DMS 273 (cell line): Measurements from ENCODE around the gene MOB3A.
A peak's percentile ranks its signal among the peaks of the same experiment; 100 is the strongest.
"Not testable (repeated sequence)": the region's sequence is repeated elsewhere in the genome, so short reads cannot be mapped to it uniquely, and the experiment has no call there.

Experiments
- DNase-seq: peaks from one replicate; lab custom pipeline; 2025; ENCODE audit not compliant: unreplicated experiment; lab: John Stamatoyannopoulos, UW

The MOB3A gene

DNA sequence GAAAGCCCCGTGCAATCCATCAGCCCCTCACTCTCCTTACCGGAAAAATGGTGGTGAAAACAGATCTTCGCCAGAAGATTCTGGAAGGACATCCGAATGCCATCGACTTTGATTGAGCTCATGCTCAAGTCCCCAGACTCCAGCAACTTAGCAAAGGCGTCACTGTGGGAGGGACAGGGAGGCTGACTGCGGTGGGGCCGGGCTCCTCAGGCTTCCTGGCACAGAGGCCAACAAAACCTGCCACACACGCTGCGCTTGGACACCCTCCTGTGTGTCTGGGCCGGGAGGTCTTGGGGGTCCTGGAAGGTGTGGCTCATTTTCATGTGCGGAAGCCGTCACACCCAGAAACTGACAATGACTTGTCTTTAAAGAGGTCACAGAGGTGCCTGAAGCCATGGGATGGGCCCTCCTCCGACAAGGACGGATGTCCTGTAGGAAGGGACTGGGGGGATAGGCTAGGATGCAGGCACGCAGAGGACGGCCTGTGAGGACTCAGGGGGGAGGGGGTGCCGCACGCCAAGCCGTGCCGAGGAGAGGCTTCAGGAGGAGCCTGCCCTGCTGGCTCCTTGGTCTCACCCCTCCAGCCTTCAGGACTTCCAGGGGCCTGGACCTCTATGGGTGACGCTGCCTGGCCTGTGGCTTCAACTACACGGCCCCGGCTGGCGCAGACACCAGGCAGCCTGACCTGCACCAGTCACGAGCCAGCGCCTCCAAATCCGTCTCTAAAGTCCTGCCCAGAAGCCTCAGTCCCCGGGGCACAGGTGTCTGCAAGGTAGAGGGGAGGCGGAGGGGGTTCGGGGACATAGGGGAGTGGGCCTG is 13.1 kb upstream of the MOB3A start:
- DNase-seq: no peak

DNA sequence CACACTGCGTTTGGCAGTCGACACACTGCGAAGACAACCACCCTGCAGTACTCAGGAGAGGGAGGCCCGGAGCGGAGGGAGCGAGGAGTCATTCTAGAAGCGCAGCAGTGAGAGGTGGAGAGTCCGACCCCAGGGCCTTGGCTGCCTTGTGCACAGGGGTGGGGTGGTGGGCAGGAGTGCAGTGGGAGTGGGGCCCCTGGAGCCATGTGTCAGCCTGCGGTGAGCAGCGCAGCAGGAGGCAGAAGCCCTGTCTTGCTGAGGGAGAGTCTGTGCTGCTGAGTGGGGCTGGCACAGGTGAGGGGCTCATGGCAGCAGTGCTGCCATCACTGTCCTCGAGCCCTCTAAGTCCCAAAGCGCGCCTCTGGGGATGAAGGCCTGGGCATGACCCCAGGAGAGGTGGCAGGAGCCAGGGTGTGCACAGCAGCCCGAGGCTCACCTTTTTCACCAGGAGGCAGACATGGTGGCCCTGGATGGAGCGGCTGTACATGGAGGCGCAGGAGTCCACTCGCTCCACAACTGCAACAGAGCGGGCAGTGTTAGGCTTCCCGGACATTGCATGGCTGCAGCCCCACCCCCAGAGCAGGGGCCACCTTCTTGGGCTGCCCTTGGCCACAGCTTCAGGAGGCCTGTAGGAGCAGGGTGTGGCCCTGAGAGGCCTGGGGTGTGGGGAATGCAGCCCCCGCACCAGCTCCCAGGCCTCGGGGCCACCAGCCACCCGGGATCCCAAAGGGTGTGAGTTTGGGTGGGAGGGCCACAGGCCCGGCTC is 12.3 kb upstream of the MOB3A start:
- DNase-seq: no peak

DNA sequence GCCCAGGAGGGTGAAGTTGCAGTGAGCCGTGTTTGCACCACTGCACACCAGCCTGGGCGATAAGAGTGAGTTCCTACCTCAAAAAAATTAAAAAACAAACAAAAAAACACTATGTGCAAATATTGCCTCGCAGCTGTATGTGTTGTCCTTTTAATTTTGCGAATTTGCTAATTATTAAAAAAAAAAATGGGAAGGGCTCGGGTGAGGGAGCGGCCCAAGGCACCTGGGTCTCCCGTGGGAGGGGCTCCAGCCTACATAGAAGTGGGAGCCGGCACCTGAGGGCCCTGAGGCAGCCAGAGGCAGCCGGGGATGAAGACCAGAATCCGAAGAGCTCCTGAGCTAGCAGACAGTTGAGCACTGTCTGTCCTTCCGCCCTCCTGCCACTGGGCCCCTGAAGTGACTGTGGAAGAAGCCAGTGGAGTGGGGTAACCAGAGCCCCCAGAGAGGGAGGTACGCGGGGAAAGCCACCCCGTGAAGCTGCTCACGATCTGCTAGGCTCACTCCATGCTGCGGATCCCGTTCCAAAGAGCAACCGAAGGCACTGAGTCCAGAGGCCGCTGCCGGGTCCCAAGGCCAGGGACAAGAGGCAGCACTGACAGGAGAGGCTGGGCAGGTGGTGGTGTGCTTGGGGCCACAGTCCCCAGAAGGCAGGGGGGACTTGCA is 7.0 kb upstream of the MOB3A start:
- DNase-seq: no peak

DNA sequence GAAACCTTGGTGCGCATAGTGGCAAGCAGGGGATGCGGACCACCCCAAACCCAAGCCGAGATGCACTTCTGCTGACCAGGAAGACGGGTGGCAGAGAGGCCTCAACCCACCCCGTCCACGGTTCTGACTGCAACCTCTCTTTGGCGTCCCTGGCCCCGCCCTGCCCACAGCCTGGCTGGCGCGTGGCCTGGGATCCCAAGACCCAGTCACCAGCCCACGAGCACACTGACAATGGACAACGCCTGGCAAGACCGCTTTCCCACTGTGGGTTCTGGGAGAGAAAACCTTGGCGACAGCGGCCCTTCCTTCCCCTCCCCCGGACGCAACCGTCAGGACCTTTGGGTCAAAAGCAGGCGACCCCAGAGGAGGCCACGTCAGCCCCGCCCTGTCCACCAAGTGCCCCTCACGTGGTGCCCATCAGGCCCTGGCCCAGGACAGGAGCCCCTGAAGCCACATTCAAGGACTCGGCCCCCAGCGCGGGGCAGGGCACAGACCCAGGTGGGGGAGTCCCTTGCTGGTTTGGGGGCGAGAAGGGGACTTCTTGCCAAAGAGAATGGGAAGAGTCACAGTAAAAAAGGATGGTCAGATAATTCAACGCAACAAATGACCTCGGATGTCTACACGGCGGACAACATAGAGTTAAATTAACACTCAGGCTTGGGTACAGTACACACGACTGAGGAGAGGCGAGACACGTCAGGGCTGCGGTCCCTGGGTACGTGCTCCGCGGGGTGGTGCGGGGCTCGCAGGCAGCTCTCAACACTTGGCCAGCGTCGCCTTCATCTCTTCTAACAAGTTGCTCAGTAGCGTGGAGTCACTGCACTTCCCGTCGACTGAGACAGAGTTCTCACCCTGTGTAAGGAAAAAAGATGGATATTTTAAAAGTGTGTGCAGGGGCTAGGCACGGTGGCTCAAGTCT is 5.5 kb upstream of the MOB3A start:
- no peak for DNase-seq

DNA sequence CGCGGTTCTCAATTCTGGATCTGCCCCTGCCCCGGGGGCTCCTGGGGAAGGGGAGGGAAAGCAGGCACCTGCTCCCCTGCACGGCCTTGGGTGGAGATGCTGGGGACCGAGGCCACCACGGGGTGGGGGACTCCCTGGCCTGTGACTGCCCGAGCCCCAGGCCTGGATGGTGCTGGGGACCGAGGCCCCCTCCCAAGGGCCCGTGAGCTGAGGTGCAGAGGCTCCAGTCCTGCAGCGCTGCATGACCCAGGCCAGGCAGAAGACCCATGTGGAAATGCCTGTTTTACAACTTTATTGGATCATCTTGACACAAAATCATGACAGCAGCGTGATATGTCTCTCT is 4.6 kb upstream of the MOB3A start:
- DNase-seq: no peak

DNA sequence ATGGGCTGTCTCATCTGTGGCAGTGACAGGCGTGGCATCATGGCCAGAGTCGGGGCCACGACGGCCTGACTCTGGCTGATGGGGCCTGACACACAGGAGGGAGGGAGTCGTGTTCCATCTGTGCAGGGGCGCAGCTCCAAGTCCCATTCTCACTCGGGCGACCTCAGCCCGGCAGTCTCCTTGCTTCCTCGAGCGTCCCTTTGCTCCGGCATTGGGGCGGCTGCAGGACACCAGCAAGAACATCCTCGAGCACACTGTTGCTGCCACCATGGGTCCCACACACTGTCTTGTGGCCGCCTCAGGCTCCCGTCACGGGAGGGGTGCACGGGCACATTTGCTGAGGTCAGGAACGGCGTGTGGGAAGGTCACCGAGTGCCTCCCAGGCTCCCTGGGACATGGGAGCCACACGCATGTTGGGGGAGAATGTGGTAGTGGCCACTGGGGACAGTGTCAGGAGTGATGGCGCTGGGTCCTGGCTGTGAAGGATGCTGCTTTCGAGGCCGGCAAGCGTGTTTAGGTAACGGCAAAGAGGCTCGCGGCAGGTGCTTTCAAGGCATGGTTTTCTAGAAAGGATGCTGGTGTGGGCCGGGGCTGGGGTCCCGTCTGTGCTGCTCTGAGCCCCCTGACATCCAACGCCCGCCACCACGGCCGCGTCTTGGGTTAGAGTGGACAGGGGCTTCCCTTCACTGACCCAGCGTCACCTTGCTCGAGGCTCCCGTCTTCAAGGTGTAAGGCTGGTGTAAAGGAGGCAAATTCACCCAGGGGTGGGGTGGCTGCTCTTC is 4.0 kb upstream of the MOB3A start:
- no peak for DNase-seq

DNA sequence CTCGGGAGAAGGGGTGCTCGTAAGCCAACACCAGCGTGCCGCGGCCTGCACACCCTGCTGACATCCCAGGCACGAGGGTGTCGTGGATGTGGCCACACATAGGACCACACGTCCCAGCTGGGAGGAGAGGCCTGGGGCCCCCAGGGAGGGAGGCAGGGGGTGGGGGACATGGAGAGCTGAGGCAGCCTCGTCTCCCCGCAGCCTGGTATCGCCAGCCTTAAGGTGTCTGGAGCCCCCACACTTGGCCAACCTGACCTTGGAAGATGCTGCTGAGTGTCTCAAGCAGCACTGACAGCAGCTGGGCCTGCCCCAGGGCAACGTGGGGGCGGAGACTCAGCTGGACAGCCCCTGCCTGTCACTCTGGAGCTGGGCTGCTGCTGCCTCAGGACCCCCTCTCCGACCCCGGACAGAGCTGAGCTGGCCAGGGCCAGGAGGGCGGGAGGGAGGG is 3.0 kb upstream of the MOB3A start:
- no peak for DNase-seq

DNA sequence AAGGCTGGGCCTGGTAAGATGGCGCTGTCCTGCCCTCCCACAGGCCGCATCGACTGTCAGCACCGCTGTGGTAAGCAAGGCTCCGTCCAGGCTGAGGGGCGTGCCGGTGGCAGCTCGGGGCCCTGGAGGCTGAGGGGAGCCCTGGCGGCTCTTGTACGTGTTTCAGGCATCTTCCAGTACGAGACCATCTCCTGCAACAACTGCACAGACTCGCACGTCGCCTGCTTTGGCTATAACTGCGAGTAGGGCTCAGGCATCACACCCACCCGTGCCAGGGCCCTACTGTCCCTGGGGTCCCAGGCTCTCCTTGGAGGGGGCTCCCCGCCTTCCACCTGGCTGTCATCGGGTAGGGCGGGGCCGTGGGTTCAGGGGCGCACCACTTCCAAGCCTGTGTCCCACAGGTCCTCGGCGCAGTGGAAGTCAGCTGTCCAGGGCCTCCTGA is 1.8 kb upstream of the MOB3A start:
- peak; percentile 49 for DNase-seq

DNA sequence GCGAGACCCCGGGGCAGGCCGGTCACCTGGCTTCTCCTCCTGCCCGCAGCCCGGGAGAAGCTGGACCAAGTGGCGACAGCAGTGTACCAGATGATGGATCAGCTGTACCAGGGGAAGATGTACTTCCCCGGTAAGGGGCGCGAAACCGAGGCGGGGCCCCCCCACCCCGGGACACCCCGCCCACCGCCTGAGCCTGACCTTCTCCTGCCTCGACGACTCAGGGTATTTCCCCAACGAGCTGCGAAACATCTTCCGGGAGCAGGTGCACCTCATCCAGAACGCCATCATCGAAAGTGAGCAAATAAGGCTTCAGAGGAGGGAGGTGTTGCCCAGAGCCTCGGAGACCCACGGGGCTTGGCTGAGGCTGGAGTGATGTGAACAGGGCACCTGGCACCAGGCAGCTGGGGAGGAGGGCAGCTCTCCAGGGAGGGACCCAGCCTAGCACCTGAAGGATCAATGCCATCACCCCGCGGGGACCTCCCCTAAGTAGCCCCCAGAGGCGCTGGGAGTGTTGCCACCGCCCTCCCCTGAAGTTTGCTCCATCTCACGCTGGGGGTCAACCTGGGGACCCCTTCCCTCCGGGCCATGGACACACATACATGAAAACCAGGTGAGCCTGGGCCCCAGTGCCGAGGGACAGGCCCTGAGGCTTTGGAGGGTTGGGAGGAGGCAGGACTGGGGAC is 1.2 kb upstream of the MOB3A start:
- peak; percentile 58 for DNase-seq

DNA sequence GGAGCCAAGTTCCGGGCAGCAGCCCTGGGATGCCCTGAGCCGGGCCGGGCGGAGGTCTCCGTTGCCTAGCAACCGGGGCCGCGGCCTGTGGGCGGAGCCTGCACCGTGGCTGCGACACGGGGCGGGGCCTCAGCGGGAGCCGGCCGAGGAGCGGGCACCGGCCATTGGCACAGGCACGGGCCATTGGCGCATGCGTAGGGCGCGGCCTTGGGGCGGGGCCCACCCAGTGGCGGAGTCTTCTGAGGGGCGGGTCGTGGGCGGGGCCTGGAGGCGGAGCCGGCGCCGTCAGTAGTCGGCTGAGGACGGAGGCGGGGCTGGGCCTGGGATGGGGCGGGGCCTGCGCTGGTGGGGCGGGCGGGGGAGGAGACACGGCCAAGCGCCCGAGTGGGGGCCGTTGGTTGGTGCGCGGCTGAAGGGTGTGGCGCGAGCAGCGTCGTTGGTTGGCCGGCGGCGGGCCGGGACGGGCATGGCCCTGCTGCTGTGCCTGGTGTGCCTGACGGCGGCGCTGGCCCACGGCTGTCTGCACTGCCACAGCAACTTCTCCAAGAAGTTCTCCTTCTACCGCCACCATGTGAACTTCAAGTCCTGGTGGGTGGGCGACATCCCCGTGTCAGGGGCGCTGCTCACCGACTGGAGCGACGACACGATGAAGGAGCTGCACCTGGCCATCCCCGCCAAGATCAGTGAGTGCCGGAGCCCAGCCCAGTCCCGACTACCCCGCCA is 515 bp upstream of the MOB3A start, which contains the start of gene IZUMO4:
IZUMO4 (plus strand) TSS at position 436 of the 723 bp plus-strand sequence; CDS start at position 467, 31 bp downstream.
- peak; percentile 99 for DNase-seq

DNA sequence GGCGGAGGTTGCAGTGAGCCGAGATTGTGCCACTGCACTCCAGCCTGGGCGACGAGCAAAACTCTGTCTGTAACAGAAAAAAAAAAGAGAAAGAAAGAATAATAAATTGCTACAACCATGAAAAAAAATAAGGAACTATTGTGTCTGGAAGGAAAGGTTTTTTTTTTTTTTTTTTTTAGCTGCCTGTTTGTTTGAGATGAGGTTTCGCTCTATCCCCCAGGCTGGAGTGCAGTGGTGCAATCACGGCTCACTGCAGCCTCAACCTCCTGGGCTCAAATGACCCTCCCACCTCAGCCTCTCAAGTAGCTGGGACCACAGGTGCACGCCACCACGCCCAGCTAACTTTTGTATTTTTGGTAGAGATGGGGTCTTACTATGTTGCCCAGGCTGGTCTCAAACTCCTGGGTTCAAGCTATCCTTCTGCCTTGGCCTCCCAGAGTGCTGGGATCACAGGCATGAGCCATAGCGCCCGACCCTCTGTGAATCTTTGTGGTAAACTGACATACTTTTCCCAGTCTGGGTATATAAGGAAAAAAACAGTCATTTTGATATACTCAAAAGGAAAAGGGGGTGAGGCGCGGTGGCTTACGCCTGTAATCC is 4.1 kb downstream of the MOB3A start:
- not testable (repeated sequence) for DNase-seq

DNA sequence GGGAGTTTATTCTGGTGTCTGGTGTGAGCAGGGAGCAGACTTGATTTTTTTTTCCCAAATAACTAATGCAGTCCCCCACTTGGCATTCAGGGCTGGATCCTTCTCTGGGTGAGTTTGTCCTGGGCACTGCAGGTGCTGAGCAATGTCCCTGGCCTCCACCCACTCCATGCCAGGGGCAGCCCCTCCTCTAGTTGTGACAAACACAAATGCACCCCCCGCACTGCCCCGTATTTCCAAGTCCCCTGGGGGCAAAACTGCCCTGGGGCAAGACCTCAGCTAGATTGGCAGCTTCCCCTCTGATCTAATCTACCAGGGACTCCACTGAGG is 6.4 kb downstream of the MOB3A start:
- DNase-seq: no peak

DNA sequence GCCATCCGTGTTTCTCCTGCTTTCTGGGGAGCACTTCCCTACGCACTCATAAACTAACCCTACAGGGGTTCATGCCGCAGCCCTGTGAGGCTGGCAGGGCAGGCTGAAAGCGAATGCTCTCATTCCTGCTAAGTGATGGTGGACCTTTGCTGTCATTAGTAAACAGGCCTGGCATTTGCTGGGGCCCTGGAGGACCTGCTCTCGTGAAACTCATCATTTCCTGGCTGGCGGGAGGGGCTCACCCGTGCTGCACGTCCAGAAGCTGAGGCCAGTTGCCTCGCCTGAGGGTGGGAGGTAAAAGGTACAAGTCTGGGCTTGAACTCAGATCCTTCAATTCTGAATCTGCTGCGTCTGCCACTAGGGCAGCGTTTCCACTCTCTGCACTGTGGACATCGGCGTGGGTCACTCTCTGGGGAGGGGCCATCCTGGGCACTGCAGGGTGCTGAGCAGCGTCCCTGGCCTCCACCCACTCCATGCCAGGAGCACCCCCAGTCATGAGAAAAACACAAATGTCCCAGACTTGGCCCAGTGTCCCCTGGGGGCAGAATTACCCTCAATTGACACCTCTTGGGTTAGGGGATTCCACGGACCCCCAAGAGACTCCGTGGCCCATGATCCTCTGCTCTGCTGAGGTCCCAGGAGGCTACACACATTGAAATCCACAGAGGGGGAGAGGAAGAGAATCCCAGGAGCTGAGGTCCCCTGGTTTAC is 7.0 kb downstream of the MOB3A start:
- DNase-seq: no peak

DNA sequence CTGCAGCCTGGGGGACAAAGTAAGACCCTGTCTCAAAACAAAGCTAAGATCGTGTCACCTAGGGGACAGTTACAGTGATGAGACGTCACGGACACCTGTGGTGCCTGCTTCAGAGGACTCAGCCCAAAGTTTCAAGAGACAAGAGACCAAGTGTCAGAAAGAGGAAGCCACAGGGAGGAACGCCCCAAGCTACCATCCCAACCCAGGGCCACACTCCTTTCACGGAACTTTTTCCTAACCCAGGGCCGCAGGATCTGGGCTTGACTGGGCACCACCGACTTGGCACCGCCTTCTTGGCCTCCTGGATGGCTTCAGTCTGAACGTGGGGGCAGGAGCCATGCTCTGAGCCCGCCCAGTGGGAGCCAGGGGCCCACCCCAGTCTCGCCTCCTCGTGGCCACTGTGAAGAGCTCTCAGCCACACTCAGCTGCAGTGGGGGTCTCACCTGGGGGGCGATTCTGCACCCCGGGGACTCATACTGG is 8.5 kb downstream of the MOB3A start:
- DNase-seq: no peak

DNA sequence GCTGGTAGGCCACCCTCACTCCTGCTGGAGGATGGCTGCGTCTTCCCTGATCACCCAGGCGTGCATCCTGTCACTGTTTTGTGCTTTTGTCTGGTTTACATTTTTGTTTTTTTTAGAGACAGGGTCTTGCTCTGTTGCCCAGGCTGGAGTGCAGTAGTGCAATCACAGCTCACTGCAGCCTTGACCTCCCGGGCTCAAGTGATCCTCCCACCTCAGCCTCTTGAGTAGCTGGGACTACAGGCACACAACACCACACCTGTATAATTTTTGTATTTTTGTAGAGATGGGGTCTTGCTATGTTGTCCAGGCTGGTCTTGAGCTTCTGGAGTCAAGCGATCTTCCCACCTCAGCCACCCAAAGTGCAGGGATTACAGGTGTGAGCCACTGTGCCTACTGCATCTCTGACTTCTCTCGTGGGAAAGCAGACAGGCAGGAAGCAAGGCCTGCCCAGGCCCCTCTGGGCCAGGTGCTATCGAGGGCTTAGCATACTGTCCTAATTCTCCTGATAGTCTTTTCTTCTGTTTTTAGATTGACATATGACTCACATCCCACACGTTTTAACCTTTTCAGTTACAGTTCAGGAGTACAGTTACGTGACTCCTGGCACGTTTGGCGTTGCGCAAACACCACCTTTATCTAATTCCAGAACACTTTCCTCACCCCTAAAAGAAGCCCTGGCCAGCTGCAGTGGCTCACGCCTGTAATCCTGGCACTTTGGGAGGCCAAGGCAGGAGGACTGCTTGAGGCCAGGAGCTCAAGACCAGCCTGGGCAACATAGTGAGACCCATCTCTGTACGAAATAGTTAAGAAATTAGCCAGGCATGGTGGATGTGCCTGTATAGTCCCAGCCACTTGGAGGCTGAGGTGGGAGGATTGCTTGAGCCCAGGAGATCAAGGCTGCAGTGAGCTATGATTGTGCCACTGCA is 9.2 kb downstream of the MOB3A start:
- DNase-seq: not testable (repeated sequence)

DNA sequence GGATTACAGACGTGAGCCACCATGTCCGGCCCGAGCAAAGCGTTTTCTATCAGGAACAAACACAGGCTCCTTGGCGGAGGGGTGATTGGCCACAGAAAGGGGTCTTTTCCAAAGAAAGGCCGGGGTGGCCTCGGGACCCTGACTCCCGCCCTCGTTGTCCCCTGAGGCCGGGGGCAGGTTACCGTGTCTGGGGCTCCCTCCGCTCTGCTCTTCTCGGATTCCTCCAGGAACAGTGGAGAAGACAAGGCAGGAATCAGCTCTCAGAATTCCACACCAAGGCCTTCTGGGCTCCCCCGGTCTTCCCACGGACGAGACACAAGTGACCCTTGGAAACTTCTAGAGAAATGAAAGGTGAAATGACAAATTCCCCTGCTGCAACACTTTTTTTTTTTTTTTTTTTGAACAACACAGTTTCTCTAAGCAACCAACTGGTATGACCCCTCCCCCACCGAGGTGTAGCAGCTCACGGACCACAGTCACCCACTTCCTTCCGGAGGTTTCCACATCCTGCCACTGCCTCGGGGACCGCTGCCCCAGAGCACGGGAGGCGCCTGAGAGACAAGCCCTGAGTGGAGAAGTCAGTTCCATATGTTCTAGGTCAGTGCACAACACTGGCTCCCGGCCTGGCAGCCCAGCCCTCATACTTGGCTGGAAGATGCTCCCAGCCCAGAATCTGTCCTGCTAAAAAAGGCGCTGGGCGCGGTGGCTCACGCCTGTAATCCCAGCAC is 11.0 kb downstream of the MOB3A start:
- no peak for DNase-seq
